Esophagus muscularis mucosa (tissue), 3 donors: Measurements from ENCODE around the gene HOXC10.

ENCODE experiments used
- CTCF ChIP-seq, 3 experiments: fragments of 200-600 bp in 2 of 3; fragments of 450-650 bp in 1 of 3; sonication (generic) in 2 of 3; IDR thresholded peaks; one replicate each; pipeline ENCODE4 v1.5.1; 2017 to 2019; ENCODE audit warnings: antibody characterized with exemption in 3 of 3, mild to moderate bottlenecking in 2 of 3, moderate library complexity in 1 of 3
- POLR2AphosphoS5 ChIP-seq, 2 donors: sonication (generic); formaldehyde crosslinking; IDR thresholded peaks; one replicate each; pipeline ENCODE4 v1.6.1; 2017; ENCODE audit warnings: antibody characterized with exemption in 2 of 2

GRCh38 chr12:53992377-53992889, 7.5 kb downstream of the HOXC10 start:
- TF ChIP-seq POLR2AphosphoS5 (IDR thresholded peaks at IDR 0.05) (no peak), CTCF (IDR thresholded peaks at IDR 0.05) (no peak)
